Measurements from ENCODE around the gene INSYN1.
A peak's percentile ranks its signal among the peaks of the same experiment; 100 is the strongest.
"Not testable (repeated sequence)": the region's sequence is repeated elsewhere in the genome, so short reads cannot be mapped to it uniquely, and the experiment has no call there.

Gene INSYN1

GRCh38 chr15:73753250-73754130, at the start of gene INSYN1:
Gene INSYN1, minus strand, starts transcription at chr15:73753351. Its CDS starts 2,221 bp downstream, at chr15:73751130.
- DNase-seq (ENCODE audit: low read depth), result peak; percentile 49

DNA sequence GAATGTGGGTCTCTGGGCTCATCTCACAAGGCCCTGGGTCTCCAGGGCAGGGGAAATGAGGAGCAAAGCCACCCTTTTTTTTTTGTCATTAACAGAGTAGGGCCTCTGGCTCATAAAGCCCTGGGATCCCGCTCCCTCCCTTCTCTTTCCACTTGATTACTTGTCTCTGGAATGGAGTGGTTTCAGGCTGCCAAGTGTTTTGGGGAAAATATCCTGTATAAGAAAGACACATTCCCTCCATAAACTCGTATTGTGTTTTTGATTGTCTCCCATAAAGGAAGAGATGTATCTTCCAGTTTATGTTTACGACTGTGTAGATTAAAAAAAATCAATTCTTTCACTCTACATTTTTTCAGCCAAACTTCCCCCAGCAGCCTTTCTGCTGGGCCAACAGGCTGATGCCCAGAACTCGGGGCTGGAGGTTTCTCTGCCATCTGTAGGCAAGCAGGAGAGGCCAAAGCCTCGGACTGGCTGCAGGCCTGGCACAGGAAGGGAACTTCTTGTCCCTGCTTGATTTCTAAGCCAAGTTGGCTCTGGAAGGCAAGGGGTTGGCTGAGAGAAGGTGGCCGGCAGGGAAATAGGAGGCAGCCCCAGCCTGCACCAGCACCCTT, 49.4 kb upstream of the INSYN1 start:
- DNase-seq (ENCODE audit: low read depth), result no peak

GRCh38 chr15:73800662-73801345, 47.7 kb upstream of the INSYN1 start:
- DNase-seq (ENCODE audit: low read depth), result peak; percentile 87

- DNase-seq (ENCODE audit: low read depth), result peak; percentile 65
Measured at GRCh38 chr15:73799466-73799865, 46.3 kb upstream of the INSYN1 start.

- no peak for DNase-seq (ENCODE audit: low read depth)
Measured at GRCh38 chr15:73797366-73798158, 44.4 kb upstream of the INSYN1 start.

- no peak for DNase-seq (ENCODE audit: low read depth)
Measured at GRCh38 chr15:73796331-73796831, 43.2 kb upstream of the INSYN1 start.

GRCh38 chr15:73794443-73795133, 41.4 kb upstream of the INSYN1 start:
- peak; percentile 44 for DNase-seq (ENCODE audit: low read depth)

GRCh38 chr15:73792899-73793541, 39.9 kb upstream of the INSYN1 start:
- not testable (repeated sequence) for DNase-seq (ENCODE audit: low read depth)

DNA sequence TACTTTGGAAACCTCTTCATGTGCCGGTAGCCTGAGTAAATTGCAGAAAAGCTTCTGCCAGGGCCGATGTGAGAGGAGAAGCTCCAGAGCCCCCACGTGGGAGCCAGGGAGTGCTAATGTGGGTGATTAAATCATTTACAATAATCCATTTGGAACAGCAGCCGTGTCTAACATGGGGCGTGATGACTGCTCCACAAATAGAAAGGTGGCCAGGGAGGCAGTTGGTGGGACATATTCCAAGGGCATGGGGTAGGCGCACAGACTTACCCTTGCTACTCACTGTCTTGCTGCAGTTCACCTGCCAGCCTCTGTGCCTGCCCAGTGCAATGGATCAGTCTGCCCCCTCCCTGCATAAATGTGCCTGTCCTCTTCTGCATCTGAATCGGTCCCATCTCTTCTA, 39.3 kb upstream of the INSYN1 start:
- no peak for DNase-seq (ENCODE audit: low read depth)

DNA sequence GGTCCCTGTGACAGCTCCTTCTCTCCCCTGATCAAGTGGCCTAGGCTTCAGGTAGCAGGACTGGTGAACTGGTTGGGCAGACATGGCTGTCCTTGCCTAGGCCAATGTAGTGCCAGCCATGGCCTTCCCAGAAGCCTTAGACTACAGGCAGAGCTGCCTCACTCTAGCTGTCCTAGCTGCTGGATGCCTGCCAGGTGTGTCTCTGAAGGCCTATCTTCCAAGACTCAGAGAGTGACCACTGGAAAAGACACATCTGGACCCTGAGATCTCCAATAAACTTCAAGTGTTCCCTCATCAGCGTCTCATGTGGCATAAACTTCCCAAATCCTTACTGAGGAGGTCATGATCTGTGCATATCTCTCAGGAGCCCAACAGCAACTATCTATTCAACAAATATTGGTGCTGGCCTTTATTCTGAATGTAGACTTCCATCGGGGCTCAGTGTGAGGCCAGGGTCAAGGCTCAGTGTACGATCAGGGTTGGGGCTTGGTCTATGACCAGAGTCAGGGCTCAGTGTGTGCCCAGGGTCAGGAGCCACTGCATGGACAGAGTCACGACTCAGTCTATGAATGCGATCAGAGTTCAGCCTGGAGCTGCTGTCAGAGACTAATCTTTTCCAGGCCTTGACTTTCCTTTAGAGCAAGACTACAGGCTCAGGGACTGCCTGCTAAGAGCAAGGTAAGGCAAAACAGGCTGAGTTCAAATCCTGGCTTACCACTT, 36.5 kb upstream of the INSYN1 start:
- DNase-seq (ENCODE audit: low read depth), result no peak

DNA sequence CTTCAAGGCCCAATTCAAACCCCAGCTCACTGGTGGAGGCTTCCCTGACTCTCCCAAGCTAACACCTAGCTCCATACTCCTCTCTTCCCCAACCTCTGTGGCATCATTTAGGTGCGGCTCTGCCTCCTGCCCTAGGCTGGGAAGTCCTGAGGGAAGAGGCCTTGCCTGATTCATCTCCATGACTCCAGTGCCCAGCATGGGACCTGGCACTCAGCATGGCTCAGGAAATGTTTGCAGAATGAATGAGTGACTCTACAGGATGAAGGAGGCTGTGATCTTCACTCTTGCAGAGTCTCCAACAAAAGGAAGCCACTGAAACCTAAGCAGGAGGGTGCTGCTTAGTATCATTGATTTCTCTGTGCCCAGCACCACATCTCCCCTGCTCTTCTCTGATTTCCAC, 34.5 kb upstream of the INSYN1 start:
- no peak for DNase-seq (ENCODE audit: low read depth)

DNA sequence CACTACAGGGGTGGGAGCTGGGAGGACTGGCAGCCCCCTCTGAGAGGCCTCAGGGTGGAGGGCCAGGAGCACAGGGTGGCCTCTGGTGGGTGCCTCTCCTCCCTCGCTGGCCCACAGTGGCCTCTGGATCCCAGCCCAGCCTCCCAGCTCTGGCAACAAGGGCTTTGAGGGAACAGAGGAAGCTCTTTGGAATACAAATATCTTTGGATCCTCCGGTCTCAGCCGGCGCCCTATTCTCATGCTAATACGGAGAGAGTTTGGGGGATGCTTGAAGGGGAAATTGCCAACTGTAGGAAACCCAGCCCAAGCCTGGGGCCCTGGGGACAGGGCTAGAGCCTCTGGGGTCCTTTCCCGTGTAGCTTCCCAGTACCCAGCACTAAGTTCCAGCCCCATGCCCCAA, 33.4 kb upstream of the INSYN1 start:
- no peak for DNase-seq (ENCODE audit: low read depth)

- DNase-seq (ENCODE audit: low read depth), result not testable (repeated sequence)
Measured at GRCh38 chr15:73785256-73786014, 32.3 kb upstream of the INSYN1 start.

- DNase-seq (ENCODE audit: low read depth), result no peak
Measured at GRCh38 chr15:73784291-73784690, 31.1 kb upstream of the INSYN1 start.

DNA sequence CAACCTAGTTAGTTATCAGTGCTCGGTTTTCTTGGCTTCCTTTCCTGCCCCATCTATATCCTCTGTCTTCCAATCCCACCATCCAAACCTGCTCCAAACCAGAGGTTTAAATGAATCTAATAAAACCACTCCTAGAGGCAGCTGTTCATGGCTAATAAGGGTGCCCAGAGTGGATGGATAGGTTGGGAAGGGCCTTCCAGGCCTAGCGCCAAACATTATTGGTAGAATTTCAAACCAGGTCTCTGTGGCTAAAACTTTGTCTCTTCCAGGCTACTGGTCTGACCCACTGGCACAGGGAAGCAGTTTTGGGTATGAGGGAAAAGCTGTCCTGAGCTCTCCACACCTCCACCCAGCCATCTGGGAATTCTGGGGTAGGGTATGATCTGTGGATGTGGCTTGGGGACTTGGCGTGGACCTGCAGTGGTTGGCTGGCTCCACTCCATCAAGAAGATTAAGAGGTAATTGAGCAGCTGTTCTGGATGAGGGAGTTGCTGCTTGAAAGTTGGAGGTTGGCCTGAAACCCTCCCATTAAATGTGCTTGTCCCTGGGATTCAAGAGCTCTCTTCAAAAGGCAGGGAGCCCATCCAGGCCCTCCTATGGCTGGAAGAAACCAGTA, 29.3 kb upstream of the INSYN1 start:
- DNase-seq (ENCODE audit: low read depth), result no peak

DNA sequence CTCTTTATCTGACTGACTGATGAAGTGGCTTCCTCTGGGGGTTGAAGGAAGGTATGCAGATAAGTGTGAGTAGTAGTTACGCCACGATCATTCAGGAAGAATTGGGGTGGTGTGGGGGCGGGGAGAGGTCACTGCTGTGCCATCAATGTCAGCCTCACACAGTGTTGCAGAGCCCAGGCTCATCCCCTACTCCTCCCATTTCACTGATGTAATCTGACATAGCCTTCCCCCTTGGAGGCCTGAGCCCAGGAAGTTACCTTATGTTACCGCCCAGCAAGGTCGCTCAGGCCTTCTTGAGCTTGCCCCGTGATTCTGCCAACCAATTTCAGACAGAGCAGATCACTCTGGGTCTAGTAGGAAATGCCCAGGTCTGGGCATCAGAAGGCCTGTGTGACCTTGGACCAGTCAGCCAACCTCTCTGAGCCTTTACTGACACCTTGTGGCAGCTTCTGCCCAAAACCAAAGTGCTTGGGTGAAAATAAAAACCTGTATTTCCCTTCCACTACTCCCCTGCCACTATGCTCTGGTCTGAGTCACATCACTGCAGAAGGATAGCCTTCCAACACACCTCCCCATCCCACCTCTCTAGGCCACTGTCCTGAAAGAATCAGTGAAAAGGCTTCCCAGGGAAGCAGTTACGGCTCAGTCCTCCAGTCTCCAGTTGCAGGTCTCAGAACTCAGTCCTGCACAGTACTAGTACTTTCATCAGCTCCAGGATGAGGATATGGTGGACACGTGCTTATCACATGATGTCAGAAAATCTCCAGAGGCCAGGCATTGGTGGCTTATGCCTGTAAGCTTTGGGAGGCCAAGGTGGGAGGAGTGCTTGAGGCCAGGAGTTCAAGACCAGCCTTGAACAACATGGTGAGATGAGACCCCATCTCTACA, 28.1 kb upstream of the INSYN1 start:
- peak; percentile 42 for DNase-seq (ENCODE audit: low read depth)

GRCh38 chr15:73779974-73780373, 26.8 kb upstream of the INSYN1 start:
- DNase-seq (ENCODE audit: low read depth), result no peak

DNA sequence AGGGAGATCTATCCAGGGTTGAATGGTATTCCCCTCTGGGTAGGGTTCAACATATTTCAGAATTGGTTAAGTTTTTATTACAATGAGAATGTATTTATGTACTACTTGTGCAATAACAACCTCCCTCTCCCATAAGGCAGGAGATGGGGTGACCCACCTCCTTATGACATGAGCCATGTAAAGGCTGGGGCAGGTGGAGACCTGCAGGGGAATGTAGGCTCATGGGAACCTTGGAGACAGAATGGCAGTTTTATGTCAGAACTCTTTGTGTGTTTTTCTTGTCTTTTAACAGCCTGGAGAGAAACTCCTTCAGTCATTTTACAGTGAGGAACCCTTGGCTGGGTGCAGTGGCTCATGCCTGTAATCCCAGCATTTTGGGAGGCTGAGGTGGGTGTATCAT, 24.6 kb upstream of the INSYN1 start:
- DNase-seq (ENCODE audit: low read depth), result no peak
